Ecto neural progenitor cell (in vitro differentiated cells): ENCODE measurements around the gene OTUD3.
"Not testable (repeated sequence)": the region's sequence is repeated elsewhere in the genome, so short reads cannot be mapped to it uniquely, and the experiment has no call there.

Source experiments
- DNase-seq: peaks from one replicate; pipeline ENCODE4 v3.0.0-alpha.2; 2018; ENCODE audit warnings: low spot score

Gene OTUD3

GRCh38 chr1:19882111-19883071 is at the start of gene OTUD3:
Gene OTUD3 (plus strand): TSS chr1:19882395. CDS start chr1:19882514, 119 bp downstream.
- DNase-seq, result peak; percentile 96

GRCh38 chr1:19835578-19835977 is 46.6 kb upstream of the OTUD3 start:
- no peak for DNase-seq

- no peak for DNase-seq
These were observed 44.3 kb upstream of the OTUD3 start for GRCh38 chr1:19837866-19838265.

GRCh38 chr1:19840228-19840627 is 42.0 kb upstream of the OTUD3 start:
- DNase-seq, result no peak

- no peak for DNase-seq
These were observed 37.3 kb upstream of the OTUD3 start for GRCh38 chr1:19844731-19845495.

GRCh38 chr1:19845555-19845954 is 36.6 kb upstream of the OTUD3 start:
- DNase-seq, result no peak

- no peak for DNase-seq
These were observed 35.9 kb upstream of the OTUD3 start for GRCh38 chr1:19846338-19846737.

GRCh38 chr1:19847334-19847733 is 34.9 kb upstream of the OTUD3 start:
- not testable (repeated sequence) for DNase-seq

GRCh38 chr1:19849307-19849706 is 32.9 kb upstream of the OTUD3 start:
- not testable (repeated sequence) for DNase-seq

- DNase-seq, result no peak
These were observed 32.0 kb upstream of the OTUD3 start for GRCh38 chr1:19850214-19850613.

- DNase-seq, result no peak
These were observed 30.2 kb upstream of the OTUD3 start for GRCh38 chr1:19852036-19852435.

- no peak for DNase-seq
These were observed 27.3 kb upstream of the OTUD3 start for GRCh38 chr1:19854866-19855265.

- DNase-seq, result no peak
These were observed 23.3 kb upstream of the OTUD3 start for GRCh38 chr1:19858893-19859292.

- no peak for DNase-seq
These were observed 22.3 kb upstream of the OTUD3 start for GRCh38 chr1:19859876-19860275.

- no peak for DNase-seq
These were observed 21.8 kb upstream of the OTUD3 start for GRCh38 chr1:19860418-19860817.

GRCh38 chr1:19861034-19861433 is 21.2 kb upstream of the OTUD3 start:
- no peak for DNase-seq

GRCh38 chr1:19861842-19862530 is 20.2 kb upstream of the OTUD3 start:
- no peak for DNase-seq

- no peak for DNase-seq
These were observed 19.3 kb upstream of the OTUD3 start for GRCh38 chr1:19862944-19863343.

GRCh38 chr1:19864570-19865160 is 17.5 kb upstream of the OTUD3 start:
- DNase-seq, result no peak

- no peak for DNase-seq
These were observed 16.2 kb upstream of the OTUD3 start for GRCh38 chr1:19866029-19866428.

- no peak for DNase-seq
These were observed 15.4 kb upstream of the OTUD3 start for GRCh38 chr1:19866758-19867157.

- not testable (repeated sequence) for DNase-seq
These were observed 13.6 kb upstream of the OTUD3 start for GRCh38 chr1:19868575-19868974.
